B cell (primary cell): ENCODE measurements around the gene NDRG2. TPM values are rescaled to one million over a fixed set of nuclear protein-coding genes. Genes with fewer than 3 reads are reported as not detected.

ENCODE experiments used
- ATAC-seq: fragments of 200-7000 bp; cut with Tn5 transposase; one replicate; pipeline ENCODE4 v1.10.0; 2021; ENCODE audit warnings: low read depth, mild to moderate bottlenecking, moderate number of reproducible peaks, moderate library complexity
- CTCF ChIA-PET: fragments of 350-600 bp; sonication (Branson Sonifier 250); formaldehyde crosslinking; loops from one replicate; lab custom pipeline; 2021; ENCODE audit warnings: antibody characterized with exemption, inconsistent platforms; lab: Charles Lee
- POLR2A ChIA-PET: fragments of 350-600 bp; sonication (Branson Sonifier 250); formaldehyde crosslinking; loops from one replicate; lab custom pipeline; 2021; ENCODE audit warnings: antibody characterized with exemption; lab: Charles Lee
- DNase-seq: peaks from one replicate; pipeline ENCODE4 v3.0.0; 2013
- H2AFZ ChIP-seq: 2 replicates; pipeline ENCODE4 v1.6.1; 2012; ENCODE audit warnings: mild to moderate bottlenecking, low read depth, low read length; ENCODE audit not compliant: insufficient read depth, poor library complexity, severe bottlenecking
- H3K27ac ChIP-seq, 2 donors: 1 replicate in 1 of 2; 2 replicates in 1 of 2; pipeline ENCODE4 v1.5.1; 2012 to 2013; ENCODE audit warnings: low read length in 2 of 2, mild to moderate bottlenecking in 2 of 2, moderate library complexity in 1 of 2
- H3K27me3 ChIP-seq, 4 experiments: fragments of 200-600 bp in 1 of 4; sonication (generic) in 1 of 4; replicated peaks in 1 of 4; 1 replicate in 2 of 4; 2 replicates in 2 of 4; pipeline versions ENCODE4 v1.6.1 to v1.7.0; 2013 to 2016; ENCODE audit warnings: low read length in 3 of 4, mild to moderate bottlenecking in 2 of 4, mixed read lengths in 1 of 4, moderate library complexity in 1 of 4; ENCODE audit not compliant: insufficient read depth in 4 of 4, control insufficient read depth in 3 of 4; ENCODE audit errors: control extremely low read depth in 1 of 4
- H3K36me3 ChIP-seq, 2 experiments: replicated peaks in 1 of 2; 1 replicate in 1 of 2; 2 replicates in 1 of 2; pipeline versions ENCODE4 v1.6.1 to v1.7.1; 2013; ENCODE audit warnings: low read length in 1 of 2; ENCODE audit not compliant: insufficient read depth in 2 of 2, control insufficient read depth in 1 of 2; ENCODE audit errors: control extremely low read depth in 1 of 2, extremely low read depth in 1 of 2
- H3K4me1 ChIP-seq, 2 donors: fragments of 200-600 bp in 1 of 2; sonication (generic) in 1 of 2; 1 replicate in 1 of 2; 2 replicates in 1 of 2; pipeline versions ENCODE4 v1.5.1 to v1.6.1; 2013 to 2017; ENCODE audit warnings: low read length in 2 of 2; ENCODE audit not compliant: control insufficient read depth in 2 of 2, insufficient read depth in 2 of 2
- H3K4me2 ChIP-seq: replicated peaks from 2 replicates; pipeline ENCODE3; 2012; ENCODE audit warnings: mild to moderate bottlenecking, low read depth, low read length; ENCODE audit not compliant: poor library complexity, severe bottlenecking
- H3K4me3 ChIP-seq, 5 experiments: fragments of 200-600 bp in 1 of 5; sonication (generic) in 1 of 5; 1 replicate in 3 of 5; 2 replicates in 2 of 5; pipeline versions ENCODE4 v1.5.1 to v1.7.0; 2011 to 2016; ENCODE audit warnings: low read length in 4 of 5, mild to moderate bottlenecking in 4 of 5, low read depth in 2 of 5, control low read depth in 1 of 5, moderate library complexity in 1 of 5; ENCODE audit not compliant: insufficient read depth in 1 of 5; ENCODE audit errors: control extremely low read depth in 1 of 5, extremely low read depth in 1 of 5
- H3K79me2 ChIP-seq: fragments of 200-600 bp; sonication (generic); one replicate; pipeline ENCODE4 v1.6.0; 2016; ENCODE audit warnings: low read length; ENCODE audit not compliant: control insufficient read depth, insufficient read depth
- H3K9ac ChIP-seq: fragments of 200-600 bp; sonication (generic); 2 replicates; pipeline ENCODE4 v1.6.1; 2017; ENCODE audit warnings: mild to moderate bottlenecking, low read length, moderate library complexity
- H3K9me3 ChIP-seq, 3 donors: one replicate each; pipeline versions ENCODE4 v1.6.1 to v1.7.1; 2013; ENCODE audit warnings: low read length in 2 of 3; ENCODE audit not compliant: control insufficient read depth in 2 of 3, insufficient read depth in 1 of 3; ENCODE audit errors: control extremely low read depth in 1 of 3
- H4K20me1 ChIP-seq: 2 replicates; pipeline ENCODE4 v1.6.0; 2012; ENCODE audit warnings: mild to moderate bottlenecking, low read length; ENCODE audit not compliant: insufficient read depth, control insufficient read depth, poor library complexity, severe bottlenecking
- H3K27ac Mint-ChIP-seq: one replicate; pipeline ENCODE4 v1.8.0; 2021; ENCODE audit warnings: mixed read lengths
- H3K27me3 Mint-ChIP-seq: one replicate; pipeline ENCODE4 v1.8.0; 2021; ENCODE audit warnings: mixed read lengths
- H3K4me1 Mint-ChIP-seq: one replicate; pipeline ENCODE4 v1.8.0; 2021; ENCODE audit warnings: mixed read lengths
- H3K4me3 Mint-ChIP-seq: one replicate; pipeline ENCODE4 v1.8.0; 2021; ENCODE audit warnings: mixed read lengths
- H3K9me3 Mint-ChIP-seq: one replicate; pipeline ENCODE4 v1.8.0; 2022; ENCODE audit warnings: mixed read lengths; ENCODE audit not compliant: insufficient read depth
- EZH2 ChIP-seq: IDR thresholded peaks from 2 replicates; pipeline ENCODE4 v1.6.1; 2012; ENCODE audit warnings: borderline replicate concordance, low read depth, mild to moderate bottlenecking, moderate library complexity, low read length; ENCODE audit not compliant: insufficient read depth, poor library complexity, severe bottlenecking
- WGBS: methylation state at CpG from one replicate; pipeline ENCODE4 v1.1.5; 2013; ENCODE audit warnings: missing lambda C conversion rate; ENCODE audit not compliant: insufficient coverage; 5-methylcytosine and 5-hydroxymethylcytosine counted together
- intact Hi-C: fragments of 100-400 bp; cut with micrococcal nuclease; formaldehyde crosslinking; loops from one replicate; pipeline ENCODE4 v1.10.0; 2022
- polyA plus RNA-seq: library from polyadenylated mRNA; depleted of rRNA; stranded (reverse); fragments of >200 nt; gene quantifications from 2 replicates; pipeline ENCODE4 v1.2.3, GENCODE V29; 2012
- total RNA-seq, 2 donors: library from RNA; stranded (reverse); fragments of 120-200 nt in 1 of 2; gene quantifications; 1 replicate in 1 of 2; 2 replicates in 1 of 2; pipeline versions ENCODE4 v1.2.3 to v1.2.4, GENCODE V29; 2013 to 2022
- TF ChIP-seq, protein P1 (sequence below): fragments of 200-600 bp; IDR thresholded peaks from one replicate; pipeline ENCODE4 v1.8.0; 2022; ENCODE audit warnings: antibody characterized with exemption, mild to moderate bottlenecking

NDRG2 gene
- total and polyA plus RNA-seq, 2 donors (not counting 1 experiment from before 2014, with no cell fraction given): 9.5 to 11.8 TPM

DNA sequence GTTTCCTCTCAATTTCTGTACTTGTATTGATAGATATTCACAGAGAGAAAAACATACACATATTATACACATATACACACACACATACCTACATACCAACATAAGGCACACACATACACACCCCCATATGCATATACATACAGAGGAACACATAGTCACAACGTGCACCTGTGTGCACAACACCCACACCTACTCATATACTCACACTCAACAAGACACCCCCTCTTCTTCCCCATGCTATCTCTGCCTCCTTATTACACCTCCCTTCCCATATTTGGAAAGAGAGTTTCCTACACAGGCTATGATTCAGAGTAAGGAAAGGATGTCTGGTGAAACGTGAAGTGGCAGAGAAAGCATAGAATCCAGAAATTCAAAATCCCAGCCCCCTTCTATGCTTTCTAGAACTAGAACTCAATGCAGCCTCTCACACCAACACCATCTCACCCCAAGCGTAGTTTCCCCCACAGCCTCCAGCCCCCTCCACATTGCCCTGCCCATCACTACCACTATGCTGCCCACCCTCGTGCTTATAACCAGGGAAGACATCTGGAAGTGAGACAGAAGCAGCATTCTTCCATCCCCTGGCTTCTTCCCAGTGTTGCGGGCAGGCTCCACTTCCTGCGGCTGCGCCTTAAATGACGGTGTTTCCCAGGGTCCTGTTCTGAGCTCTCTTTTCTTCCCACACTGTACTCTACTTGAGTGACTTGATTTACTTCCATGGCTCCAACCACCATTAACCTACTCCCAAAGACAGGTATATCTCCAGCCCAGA, 35.2 kb upstream of the NDRG2 start:
- Histone ChIP-seq H3K4me2 (no peak overlapping the region), H3K9me3 (no peaks in the 10 kb centered on the region), H3K36me3 (no peaks in the 10 kb centered on the region), H3K4me1 (no peaks in the 10 kb centered on the region), H3K4me3 (no peak overlapping the region), H2AFZ (no peak overlapping the region), H3K9ac (no peak overlapping the region), H3K27me3 (peaks cover 0 to 12% (median 6%) of the 10 kb centered on the region in 4 experiments), H4K20me1 (no peaks in the 10 kb centered on the region), H3K79me2 (no peaks in the 10 kb centered on the region), H3K27ac (no peak overlapping the region)
- Mint-ChIP-seq H3K27ac (no peak overlapping the region), H3K4me1 (no peaks in the 10 kb centered on the region), H3K4me3 (no peak overlapping the region), H3K9me3 (no peaks in the 10 kb centered on the region), H3K27me3 (peaks cover 34% of the 10 kb centered on the region)
- 88% methylated on average over 7 of the region's 8 CpGs for WGBS
- CTCF ChIA-PET: interaction anchor here (1.0 to 1.1 kb wide), 2 partner anchors 38 to 45 kb away, joined by 3 to 4 read pairs; partner anchors contain the start of gene ZNF219
- no peak for ATAC-seq
- POLR2A ChIA-PET: no interaction called here
- intact Hi-C loops: no loop called here
- DNase-seq: no peak
- no peak for TF ChIP-seq EZH2
- TF ChIP-seq, protein P1, sequence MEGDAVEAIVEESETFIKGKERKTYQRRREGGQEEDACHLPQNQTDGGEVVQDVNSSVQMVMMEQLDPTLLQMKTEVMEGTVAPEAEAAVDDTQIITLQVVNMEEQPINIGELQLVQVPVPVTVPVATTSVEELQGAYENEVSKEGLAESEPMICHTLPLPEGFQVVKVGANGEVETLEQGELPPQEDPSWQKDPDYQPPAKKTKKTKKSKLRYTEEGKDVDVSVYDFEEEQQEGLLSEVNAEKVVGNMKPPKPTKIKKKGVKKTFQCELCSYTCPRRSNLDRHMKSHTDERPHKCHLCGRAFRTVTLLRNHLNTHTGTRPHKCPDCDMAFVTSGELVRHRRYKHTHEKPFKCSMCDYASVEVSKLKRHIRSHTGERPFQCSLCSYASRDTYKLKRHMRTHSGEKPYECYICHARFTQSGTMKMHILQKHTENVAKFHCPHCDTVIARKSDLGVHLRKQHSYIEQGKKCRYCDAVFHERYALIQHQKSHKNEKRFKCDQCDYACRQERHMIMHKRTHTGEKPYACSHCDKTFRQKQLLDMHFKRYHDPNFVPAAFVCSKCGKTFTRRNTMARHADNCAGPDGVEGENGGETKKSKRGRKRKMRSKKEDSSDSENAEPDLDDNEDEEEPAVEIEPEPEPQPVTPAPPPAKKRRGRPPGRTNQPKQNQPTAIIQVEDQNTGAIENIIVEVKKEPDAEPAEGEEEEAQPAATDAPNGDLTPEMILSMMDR: no peak

DNA sequence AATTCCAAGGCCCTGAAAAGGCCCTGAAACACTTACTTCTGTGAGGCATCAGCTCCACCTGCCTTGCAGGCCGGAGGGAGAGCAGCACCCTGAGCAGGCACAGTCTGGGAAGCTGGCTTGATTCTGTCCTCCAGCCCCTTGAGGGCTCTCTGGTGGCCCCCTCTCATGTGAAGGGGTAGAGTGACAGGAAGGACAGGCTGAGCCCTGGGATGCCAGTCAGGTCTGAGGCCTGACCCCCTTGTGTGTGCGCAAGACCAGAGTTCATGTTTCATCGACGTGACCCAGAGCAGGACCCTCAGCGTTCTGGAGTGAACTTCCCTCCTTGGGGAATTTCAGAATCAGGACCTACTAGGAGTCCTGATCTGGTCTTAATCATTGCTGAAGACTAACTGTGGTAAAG, 34.0 kb upstream of the NDRG2 start:
- H3K4me1 Mint-ChIP-seq: no peaks in the 10 kb centered on the region
- peaks cover 39% of the 10 kb centered on the region for H3K27me3 Mint-ChIP-seq
- H3K4me1 ChIP-seq: no peaks in the 10 kb centered on the region
- H3K27me3 ChIP-seq: peaks cover 0 to 12% (median 6%) of the 10 kb centered on the region in 4 experiments
- no peak overlapping the region for H3K4me3 ChIP-seq
- H3K4me2 ChIP-seq: no peak overlapping the region
- H3K9me3 ChIP-seq: no peaks in the 10 kb centered on the region
- H4K20me1 ChIP-seq: no peaks in the 10 kb centered on the region
- no peak overlapping the region for H2AFZ ChIP-seq
- no peak overlapping the region for H3K27ac ChIP-seq
- H3K79me2 ChIP-seq: no peaks in the 10 kb centered on the region
- no peak overlapping the region for H3K4me3 Mint-ChIP-seq
- POLR2A ChIA-PET: no interaction called here
- no peak overlapping the region for H3K9ac ChIP-seq
- intact Hi-C loops: no loop called here
- no peak for TF ChIP-seq EZH2
- TF ChIP-seq, protein P1: no peak
- CTCF ChIA-PET: interaction anchor here (1.0 to 1.8 kb wide), 2 partner anchors 9 to 39 kb away, joined by 3 to 5 read pairs; partner anchors contain the start of gene ZNF219
- H3K9me3 Mint-ChIP-seq: no peaks in the 10 kb centered on the region
- no peaks in the 10 kb centered on the region for H3K36me3 ChIP-seq
- H3K27ac Mint-ChIP-seq: no peak overlapping the region
- ATAC-seq (no peak), DNase-seq (no peak)
- WGBS: 86% methylated on average over 5 of the region's 5 CpGs
